Measurements from ENCODE around the gene LAMP5.

DNA sequence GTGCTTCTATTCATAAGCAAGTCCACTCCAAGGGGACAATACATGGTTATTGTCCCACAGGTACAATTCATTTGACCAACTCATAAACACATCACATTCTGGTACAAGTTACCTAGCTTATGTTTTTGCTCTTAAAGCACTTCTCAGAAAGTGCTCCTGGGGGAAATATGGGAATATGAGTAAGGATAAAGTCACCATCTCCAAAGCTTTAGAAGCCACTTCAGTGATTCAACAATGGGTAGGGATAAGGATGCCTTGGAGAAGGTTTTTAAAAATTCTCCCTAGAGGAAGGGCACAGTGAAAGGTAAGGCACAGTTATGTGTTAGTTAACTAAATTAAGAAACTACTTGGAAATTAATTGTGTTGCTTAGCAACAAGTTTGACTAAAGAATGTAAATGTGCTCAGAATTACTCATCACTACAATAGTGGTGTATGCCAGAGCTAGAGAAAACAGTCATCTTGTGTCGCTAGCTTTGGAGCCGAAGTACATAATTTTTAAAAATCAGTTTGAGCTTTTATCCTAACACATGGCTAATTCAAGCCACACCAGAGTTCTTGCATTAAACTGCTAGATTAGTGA is 39.5 kb upstream of the LAMP5 start:
- TF ChIP-seq SP1 (IDR thresholded peaks at IDR 0.05) (no peak), HDGF (IDR thresholded peaks at IDR 0.05; ENCODE audit: borderline replicate concordance) (no peak), BHLHE40 (IDR thresholded peaks at IDR 0.05; ENCODE audit: borderline replicate concordance) (no peak), ZNF384 (IDR thresholded peaks at IDR 0.05) (no peak), ARNT (IDR thresholded peaks at IDR 0.05) (no peak), FOXA1 (IDR thresholded peaks at IDR 0.05) (no peak), FOXK2 (IDR thresholded peaks at IDR 0.05) (no peak), SUZ12 (IDR thresholded peaks at IDR 0.05) (no peak), FOXM1 (IDR thresholded peaks at IDR 0.05; ENCODE audit: borderline replicate concordance) (no peak), NFRKB (IDR thresholded peaks at IDR 0.05) (no peak)
- TF ChIP-seq, protein P1, sequence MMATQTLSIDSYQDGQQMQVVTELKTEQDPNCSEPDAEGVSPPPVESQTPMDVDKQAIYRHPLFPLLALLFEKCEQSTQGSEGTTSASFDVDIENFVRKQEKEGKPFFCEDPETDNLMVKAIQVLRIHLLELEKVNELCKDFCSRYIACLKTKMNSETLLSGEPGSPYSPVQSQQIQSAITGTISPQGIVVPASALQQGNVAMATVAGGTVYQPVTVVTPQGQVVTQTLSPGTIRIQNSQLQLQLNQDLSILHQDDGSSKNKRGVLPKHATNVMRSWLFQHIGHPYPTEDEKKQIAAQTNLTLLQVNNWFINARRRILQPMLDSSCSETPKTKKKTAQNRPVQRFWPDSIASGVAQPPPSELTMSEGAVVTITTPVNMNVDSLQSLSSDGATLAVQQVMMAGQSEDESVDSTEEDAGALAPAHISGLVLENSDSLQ (IDR thresholded peaks at IDR 0.05) = no peak

Measured in HEK293T (cell line).